SHP77 treated with DMSO at 0.1 percent for 48 hours (cell line): ENCODE data around the gene USHBP1.
"Not testable (repeated sequence)": the region's sequence is repeated elsewhere in the genome, so short reads cannot be mapped to it uniquely, and the experiment has no call there.

Source experiments
- DNase-seq: peaks from one replicate; lab custom pipeline; 2025; lab: John Stamatoyannopoulos, UW

USHBP1 gene

GRCh38 chr19:17294051-17294891 lies 29.7 kb upstream of the USHBP1 start:
- DNase-seq: no peak

GRCh38 chr19:17293605-17294004 lies 29.1 kb upstream of the USHBP1 start:
- DNase-seq: no peak

- no peak for DNase-seq
Observed at GRCh38 chr19:17292301-17293074, 27.9 kb upstream of the USHBP1 start.

- no peak for DNase-seq
Observed at GRCh38 chr19:17289489-17289888, 24.9 kb upstream of the USHBP1 start.

GRCh38 chr19:17286752-17287151 lies 22.2 kb upstream of the USHBP1 start:
- no peak for DNase-seq

GRCh38 chr19:17286263-17286662 lies 21.7 kb upstream of the USHBP1 start:
- no peak for DNase-seq

GRCh38 chr19:17285415-17286135 lies 21.0 kb upstream of the USHBP1 start:
- DNase-seq: no peak

- no peak for DNase-seq
Observed at GRCh38 chr19:17283504-17283996, 19.0 kb upstream of the USHBP1 start.

- DNase-seq: peak; percentile 61
Observed at GRCh38 chr19:17282488-17283125, 18.1 kb upstream of the USHBP1 start.

GRCh38 chr19:17281391-17282304 lies 17.1 kb upstream of the USHBP1 start, which contains the start of gene ANKLE1:
ANKLE1 (plus strand) TSS chr19:17281901; CDS start chr19:17281921, 20 bp downstream.
- DNase-seq: no peak

- no peak for DNase-seq
Observed at GRCh38 chr19:17279436-17279835, 14.9 kb upstream of the USHBP1 start.

- no peak for DNase-seq
Observed at GRCh38 chr19:17275441-17276175, 11.1 kb upstream of the USHBP1 start.

GRCh38 chr19:17274892-17275291 lies 10.3 kb upstream of the USHBP1 start:
- not testable (repeated sequence) for DNase-seq

GRCh38 chr19:17268754-17269153 lies 4.2 kb upstream of the USHBP1 start:
- DNase-seq: no peak

GRCh38 chr19:17266975-17267788 lies 2.6 kb upstream of the USHBP1 start, which contains the start of gene BABAM1:
BABAM1 (plus strand) TSS chr19:17267443; CDS start chr19:17268807, 1,364 bp downstream.
- peak; percentile 100 for DNase-seq

- DNase-seq: no peak
Observed at GRCh38 chr19:17266589-17266974, 2.0 kb upstream of the USHBP1 start.

- no peak for DNase-seq
Observed at GRCh38 chr19:17266026-17266425, 1.5 kb upstream of the USHBP1 start.

GRCh38 chr19:17263712-17264640 lies 569 bp downstream of the USHBP1 start:
- no peak for DNase-seq
